AG08396 (cell line): Measurements from ENCODE around the gene KLHL40.

Experiments
- DNase-seq: peaks from one replicate; pipeline ENCODE4 v3.0.0; 2012; ENCODE audit warnings: low spot score, mixed read lengths

Gene KLHL40

DNA sequence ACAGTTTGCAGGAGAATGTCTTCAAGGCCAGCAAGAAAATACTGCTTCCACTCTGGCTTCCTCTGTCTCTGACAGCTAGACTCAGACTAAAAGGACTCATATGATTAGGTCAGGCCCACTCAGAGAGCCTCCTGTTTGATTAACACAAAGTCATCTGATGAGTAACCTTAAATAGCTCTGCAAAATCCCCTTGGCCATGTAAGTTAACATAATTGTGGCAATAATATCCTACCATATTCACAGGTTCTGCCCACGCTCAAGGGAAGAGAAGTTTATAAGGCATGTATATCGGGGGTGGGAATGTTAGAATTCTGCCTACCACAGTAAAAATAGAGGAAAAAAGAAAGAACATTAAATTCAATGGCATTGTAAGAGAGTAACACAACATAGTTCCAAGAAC is 37.9 kb downstream of the KLHL40 start:
- DNase-seq, result no peak

DNA sequence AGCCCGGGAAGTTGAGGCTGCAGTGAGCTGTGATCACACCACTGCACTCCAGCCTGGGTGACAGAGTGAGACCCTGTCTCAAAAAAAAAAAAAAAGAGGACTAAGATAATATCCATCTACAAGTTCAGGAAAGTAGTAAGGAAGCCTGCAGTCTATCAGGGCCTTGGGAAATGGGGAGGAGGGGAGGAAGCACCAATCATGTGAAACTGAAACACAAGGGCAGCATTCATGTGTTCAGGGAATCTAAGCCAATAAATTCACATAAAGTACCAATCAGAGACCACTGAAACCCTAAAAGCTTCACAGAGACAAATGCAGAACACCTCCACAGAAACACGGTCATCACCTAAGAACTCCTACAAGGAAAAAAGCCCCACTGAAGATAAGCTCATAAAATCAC is 40.1 kb downstream of the KLHL40 start:
- DNase-seq, result no peak

- DNase-seq, result no peak
Observed at GRCh38 chr3:42728056-42728455, 42.7 kb downstream of the KLHL40 start.

DNA sequence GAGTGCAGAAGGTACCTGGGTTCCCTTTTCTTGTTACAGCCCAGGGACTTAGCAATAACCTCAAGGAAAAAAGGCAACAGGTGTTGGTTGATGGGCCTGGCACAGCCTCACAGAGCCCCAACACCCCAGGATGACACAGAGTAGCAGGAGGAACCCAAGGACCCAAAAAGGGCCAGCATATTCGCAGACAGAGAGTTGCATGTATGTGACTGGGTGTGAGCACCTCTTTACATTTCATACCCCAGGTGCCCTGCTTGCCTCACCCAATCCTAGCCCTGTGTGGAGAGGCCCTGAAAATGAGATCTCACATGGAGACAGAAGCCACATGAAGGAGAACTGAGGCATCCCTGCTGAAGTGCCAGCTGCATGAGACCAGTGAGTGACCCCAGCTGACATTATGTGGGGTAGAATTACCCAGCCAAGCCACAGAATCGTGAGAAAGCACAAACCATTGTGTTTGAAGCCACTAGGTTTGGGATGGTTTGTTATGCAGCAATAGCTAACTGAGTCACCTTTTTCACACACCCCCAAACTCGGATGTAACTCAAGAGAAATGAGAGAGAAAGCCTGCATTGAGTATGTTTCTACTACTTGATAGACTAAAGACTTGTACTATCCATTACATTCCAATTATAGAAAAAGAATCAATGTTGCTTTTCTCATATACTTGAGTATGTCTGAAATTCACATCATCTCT is 43.5 kb downstream of the KLHL40 start:
- DNase-seq, result no peak

GRCh38 chr3:42729404-42730145 is 44.2 kb downstream of the KLHL40 start:
- no peak for DNase-seq

GRCh38 chr3:42730294-42730693 is 45.0 kb downstream of the KLHL40 start:
- DNase-seq, result no peak

DNA sequence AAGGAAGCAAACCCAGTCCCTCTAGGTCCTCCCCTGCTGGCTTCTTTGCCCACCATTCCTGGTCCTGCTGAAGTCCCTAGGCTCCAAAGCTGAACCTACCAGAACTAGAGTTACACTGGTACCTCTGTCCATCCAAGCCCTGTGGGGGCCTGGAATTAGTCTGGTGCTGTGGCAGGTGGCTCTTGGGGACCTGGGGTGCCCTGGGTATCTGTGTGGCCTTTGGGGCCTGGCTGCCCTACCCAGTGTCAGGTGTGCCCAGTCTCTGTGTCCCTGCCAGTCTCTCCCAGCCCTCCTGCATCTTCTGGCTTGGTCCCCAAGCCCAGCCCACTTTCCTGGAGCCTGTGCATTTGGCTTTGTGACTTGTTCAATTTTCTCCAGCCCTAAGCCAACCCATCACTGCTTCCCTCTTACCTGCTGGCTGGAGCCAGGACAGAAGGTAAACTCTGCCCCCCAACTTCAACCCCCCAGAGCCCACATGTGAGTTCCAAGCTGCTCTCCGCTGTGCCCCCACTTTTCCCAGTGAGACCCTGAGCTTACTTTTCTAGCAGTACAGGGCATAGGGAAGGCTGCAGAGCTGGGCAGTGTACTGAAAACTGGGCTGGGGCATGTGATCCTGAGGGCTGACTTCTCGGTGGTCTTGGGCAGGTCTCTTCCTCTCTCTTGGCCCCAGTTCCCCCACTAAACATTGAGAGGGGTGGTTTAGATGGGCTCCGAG is 45.5 kb downstream of the KLHL40 start:
- no peak for DNase-seq

- DNase-seq, result no peak
Observed at GRCh38 chr3:42731476-42732195, 46.3 kb downstream of the KLHL40 start.

DNA sequence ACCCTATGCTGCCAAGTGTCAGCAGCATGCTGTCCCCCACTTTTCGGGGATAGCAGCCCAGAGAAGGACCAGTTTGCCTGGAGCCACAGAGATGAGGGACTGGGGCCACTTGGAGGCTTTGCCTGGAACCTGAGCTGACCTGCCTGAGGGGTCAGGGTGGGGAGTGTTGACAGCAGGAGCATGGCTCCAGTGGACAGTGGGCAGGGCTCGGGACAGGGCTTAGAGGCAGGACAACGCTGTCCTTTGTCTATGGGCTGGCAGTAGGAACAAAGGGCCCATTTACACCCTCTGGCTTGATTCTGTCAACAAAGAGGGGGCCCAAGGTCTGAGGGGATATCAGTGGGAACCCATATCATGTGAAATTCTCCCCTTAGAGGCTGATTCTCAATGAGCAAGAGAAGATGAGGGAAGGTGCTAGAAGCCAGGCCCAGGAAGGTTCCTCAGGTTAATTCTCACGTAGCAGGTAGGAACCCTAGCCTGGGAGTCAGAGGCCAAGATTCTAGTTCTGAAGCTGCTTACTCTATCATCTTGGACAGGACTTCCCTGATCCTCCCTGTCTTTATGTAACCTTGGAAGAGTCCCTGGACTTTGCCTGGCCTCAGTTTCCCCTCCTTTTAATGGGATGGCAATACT is 47.0 kb downstream of the KLHL40 start:
- DNase-seq, result no peak

- no peak for DNase-seq
Observed at GRCh38 chr3:42732829-42733459, 47.6 kb downstream of the KLHL40 start.

DNA sequence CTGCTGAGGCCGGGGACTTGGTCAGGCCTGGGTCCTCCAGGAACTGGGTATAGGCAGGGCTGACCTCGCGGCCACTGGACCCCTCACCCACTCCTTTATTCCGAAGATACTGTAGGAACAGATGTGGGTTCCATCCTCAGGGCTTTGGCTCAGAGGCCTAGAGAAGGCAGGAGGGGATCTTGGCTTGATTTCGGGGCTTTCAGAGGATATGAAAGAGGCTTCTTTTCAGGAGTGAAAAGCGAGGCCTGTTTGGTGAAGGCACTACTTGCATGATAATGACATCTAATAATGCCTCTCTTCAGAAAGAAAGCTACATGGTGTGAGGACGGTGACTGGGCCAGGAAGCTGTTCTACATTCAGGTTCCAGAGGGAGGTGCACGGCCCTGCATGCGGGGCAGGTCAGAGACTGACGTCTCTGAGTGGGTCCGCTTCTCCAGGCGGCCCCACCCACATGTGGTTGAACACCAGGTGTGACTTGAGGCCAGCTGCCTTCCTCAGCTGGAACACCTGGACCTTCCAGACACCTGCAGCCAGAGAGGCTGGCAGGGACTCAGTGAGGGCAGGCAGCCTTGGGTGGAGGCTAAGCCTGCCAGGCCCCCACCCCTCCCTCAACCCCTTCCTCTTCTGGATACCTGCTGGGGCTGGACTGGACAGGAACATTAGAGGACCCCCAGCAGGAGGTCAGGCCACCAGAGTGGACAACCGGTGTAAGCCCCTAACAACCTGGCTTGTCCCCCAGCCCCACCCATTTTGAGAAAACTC is 48.3 kb downstream of the KLHL40 start:
- DNase-seq, result no peak

DNA sequence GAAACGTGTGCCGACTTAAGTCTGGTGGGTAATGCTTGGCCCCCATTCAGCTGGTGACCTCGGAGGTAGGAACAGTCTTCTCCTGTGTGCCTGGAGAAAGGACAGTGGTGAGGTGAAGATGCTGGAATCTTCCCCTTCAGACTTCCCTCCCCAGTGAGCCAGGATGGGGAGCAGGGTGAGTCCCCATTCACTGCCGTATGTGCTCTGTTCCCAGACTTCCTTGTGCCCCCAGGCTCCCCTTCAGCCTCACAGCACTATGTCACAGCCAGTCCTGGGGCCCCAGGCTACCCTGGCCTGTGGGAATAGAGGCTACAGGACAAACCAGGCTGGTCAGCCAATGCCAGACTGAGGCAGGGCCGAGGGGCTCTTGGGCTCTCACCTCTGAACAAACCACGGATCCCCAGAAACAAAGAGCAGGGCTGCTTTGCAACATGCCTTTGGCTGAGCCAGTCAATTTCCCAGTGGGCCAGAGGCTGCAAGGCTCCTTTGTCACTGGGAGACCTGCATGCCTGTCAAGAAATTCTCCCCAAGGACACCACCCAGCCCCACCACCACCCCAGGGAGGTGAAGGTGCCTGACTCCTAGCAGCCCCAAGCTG is 49.0 kb downstream of the KLHL40 start:
- no peak for DNase-seq

DNA sequence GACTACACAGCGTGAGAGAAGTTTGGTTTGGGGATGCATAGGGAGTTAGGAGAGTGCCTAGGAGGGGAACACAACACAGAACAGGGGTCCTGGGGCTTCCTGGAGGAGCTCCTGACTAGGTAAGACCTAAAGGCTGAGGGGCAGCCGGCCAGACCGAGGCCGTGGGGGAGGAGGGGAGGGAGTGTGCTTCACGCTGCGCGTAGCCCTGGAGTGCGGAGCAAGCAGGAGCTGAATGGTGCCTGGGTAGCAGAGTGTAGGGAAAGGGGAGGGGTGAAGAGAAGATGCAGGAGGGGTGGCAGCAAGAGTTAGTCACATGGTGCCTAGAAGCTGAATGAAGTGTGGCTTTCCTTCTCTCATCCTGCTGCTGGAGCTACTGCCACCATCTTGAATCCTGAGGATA is 49.7 kb downstream of the KLHL40 start:
- no peak for DNase-seq

DNA sequence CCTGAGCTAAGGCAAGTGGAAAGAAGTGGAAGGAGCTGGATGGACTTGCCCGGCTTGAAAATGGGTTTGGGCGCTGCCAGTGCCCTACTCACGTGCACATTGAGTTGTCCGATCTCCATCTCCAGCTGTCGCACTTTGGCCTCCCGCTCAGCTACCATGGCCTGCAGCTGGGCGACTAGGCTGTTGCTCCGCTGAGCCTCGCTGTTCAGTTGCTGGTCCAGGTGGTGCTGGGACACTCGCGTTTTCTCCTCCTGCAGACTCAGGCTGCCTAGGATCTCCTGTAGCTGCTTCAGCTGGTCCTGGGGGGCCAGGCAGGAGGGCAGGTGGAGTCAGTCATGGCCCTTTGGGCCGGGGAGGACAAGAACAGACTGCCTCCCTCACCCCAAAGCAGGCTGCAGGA is 50.3 kb downstream of the KLHL40 start:
- no peak for DNase-seq

GRCh38 chr3:42736081-42736480 is 50.7 kb downstream of the KLHL40 start:
- no peak for DNase-seq

- no peak for DNase-seq
Observed at GRCh38 chr3:42736531-42736930, 51.2 kb downstream of the KLHL40 start.

GRCh38 chr3:42739401-42740158 is 54.2 kb downstream of the KLHL40 start:
- no peak for DNase-seq

- no peak for DNase-seq
Observed at GRCh38 chr3:42741796-42742195, 56.5 kb downstream of the KLHL40 start.
